Measurements from ENCODE around the gene RBMS1.

The RBMS1 gene

DNA sequence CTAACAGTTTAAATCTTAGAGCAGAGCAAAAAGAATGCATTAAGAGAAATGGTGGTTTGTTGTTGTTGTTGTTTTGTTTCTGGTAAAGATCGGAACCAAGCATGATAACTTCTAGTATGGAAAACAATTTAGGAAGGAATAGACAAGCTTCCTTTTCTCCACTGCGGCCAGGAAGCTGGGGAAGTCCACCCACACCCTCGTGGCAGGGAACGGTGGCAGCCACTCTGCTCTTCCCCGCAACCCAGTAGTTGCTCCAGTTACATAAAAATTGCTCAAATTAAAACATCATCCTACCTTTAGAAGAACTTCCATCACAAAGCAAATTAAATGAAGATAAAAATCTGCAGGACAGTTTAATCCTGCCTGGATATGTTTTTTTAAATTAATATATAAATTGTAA lies 113.0 kb downstream of the RBMS1 start:
- TF ChIP-seq CTCF (conservative IDR thresholded peaks at IDR 0.05; ENCODE audit: control insufficient read depth, insufficient read depth, low read depth, low read length): no peak
- H3K4me3 ChIP-seq (ENCODE audit: control insufficient read depth, low read depth, low read length): no peak overlapping the region
- DNase-seq (ENCODE audit: low read depth): no peak

DNA sequence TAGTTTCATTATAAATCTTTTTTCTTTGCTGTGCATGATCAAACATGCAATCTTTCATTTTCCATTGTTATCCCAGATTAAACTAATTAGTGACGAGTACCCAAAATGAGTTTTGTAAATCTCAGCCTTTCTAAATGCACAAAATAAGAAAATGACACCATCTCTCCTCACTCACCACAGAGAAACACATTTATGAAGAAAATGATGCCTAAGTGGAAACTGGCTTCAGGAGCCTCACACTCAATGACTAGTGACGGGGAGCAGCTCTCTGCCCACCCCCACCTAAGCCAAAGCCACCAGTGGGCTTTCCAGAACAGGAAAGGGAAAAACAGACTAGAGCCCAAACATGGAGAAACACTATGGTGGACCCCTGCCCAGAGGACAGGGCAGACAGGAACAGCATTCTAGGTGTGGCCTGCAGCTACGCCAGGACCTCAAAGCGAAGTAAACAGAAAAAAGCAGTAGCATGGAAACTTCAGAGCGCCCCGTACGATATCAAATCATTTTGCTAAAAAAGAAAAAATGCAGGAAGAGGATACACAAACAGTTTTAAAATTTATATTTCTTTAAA lies 113.5 kb downstream of the RBMS1 start:
- H3K4me3 ChIP-seq (ENCODE audit: control insufficient read depth, low read depth, low read length): no peak overlapping the region
- no peak for TF ChIP-seq CTCF (conservative IDR thresholded peaks at IDR 0.05; ENCODE audit: control insufficient read depth, insufficient read depth, low read depth, low read length)
- no peak for DNase-seq (ENCODE audit: low read depth)

GRCh38 chr2:160379399-160379798 lies 114.2 kb downstream of the RBMS1 start:
- DNase-seq (ENCODE audit: low read depth): peak; percentile 97
- no peak overlapping the region for H3K4me3 ChIP-seq (ENCODE audit: control insufficient read depth, low read depth, low read length)
- TF ChIP-seq CTCF (conservative IDR thresholded peaks at IDR 0.05; ENCODE audit: control insufficient read depth, insufficient read depth, low read depth, low read length): no peak

- peak; percentile 13 for TF ChIP-seq CTCF (conservative IDR thresholded peaks at IDR 0.05; ENCODE audit: control insufficient read depth, insufficient read depth, low read depth, low read length)
- H3K4me3 ChIP-seq (ENCODE audit: control insufficient read depth, low read depth, low read length): no peak overlapping the region
- peak; percentile 49 for DNase-seq (ENCODE audit: low read depth)
These were observed 116.2 kb downstream of the RBMS1 start for GRCh38 chr2:160377204-160377995.

DNA sequence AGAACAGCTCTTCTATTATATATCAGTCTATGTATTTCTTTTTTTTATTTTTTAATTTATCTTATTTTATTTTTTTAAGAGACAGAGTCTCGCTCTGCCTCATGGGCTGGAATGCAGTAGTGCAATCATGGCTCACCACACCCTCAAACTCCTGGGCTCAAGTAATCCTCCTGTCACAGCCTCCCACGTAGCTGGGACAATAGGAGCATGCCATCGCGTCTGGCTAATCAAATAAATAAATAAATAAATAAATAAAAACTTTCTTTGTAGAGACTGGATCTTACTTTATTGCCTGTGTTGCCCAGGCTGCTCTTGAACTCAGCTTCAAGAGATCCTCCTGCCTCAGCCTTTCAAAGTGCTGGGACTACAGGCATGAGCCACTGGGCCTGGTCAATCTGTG lies 117.0 kb downstream of the RBMS1 start:
- no peak overlapping the region for H3K4me3 ChIP-seq (ENCODE audit: control insufficient read depth, low read depth, low read length)
- no peak for TF ChIP-seq CTCF (conservative IDR thresholded peaks at IDR 0.05; ENCODE audit: control insufficient read depth, insufficient read depth, low read depth, low read length)
- DNase-seq (ENCODE audit: low read depth): peak; percentile 69

GRCh38 chr2:160375802-160376469 lies 117.7 kb downstream of the RBMS1 start:
- no peak for TF ChIP-seq CTCF (conservative IDR thresholded peaks at IDR 0.05; ENCODE audit: control insufficient read depth, insufficient read depth, low read depth, low read length)
- H3K4me3 ChIP-seq (ENCODE audit: control insufficient read depth, low read depth, low read length): no peak overlapping the region
- peak; percentile 77 for DNase-seq (ENCODE audit: low read depth)

Data from fibroblast of mammary gland (primary cell).